RWPE2 (cell line): ENCODE measurements around the gene HESX1.

Experiments
- ATAC-seq: fragments of 200-7000 bp; cut with Tn5 transposase; 3 replicates; pipeline ENCODE4 v1.9.1; 2021; ENCODE audit warnings: low read depth
- DNase-seq: peaks from one replicate; pipeline ENCODE4 v3.0.0-alpha.2; 2020; ENCODE audit warnings: low spot score
- H3K27ac ChIP-seq: fragments of 450-650 bp; 2 replicates; pipeline ENCODE4 v1.5.1; 2017; ENCODE audit warnings: mild to moderate bottlenecking; ENCODE audit not compliant: poor library complexity, severe bottlenecking
- H3K27me3 ChIP-seq: fragments of 250-450 bp; sonication (Bioruptor Pico); 2 replicates; pipeline ENCODE4 v1.5.1; 2021; ENCODE audit warnings: mild to moderate bottlenecking, moderate library complexity; ENCODE audit not compliant: insufficient read depth, poor library complexity, severe bottlenecking
- H3K36me3 ChIP-seq: fragments of 250-450 bp; sonication (Bioruptor Pico); 2 replicates; pipeline ENCODE4 v1.5.1; 2020; ENCODE audit warnings: low read depth, mild to moderate bottlenecking, moderate library complexity
- H3K4me1 ChIP-seq: fragments of 250-450 bp; sonication (Bioruptor Pico); 2 replicates; pipeline ENCODE4 v1.5.1; 2021; ENCODE audit warnings: mild to moderate bottlenecking, moderate library complexity; ENCODE audit not compliant: insufficient read depth, poor library complexity, severe bottlenecking
- H3K4me3 ChIP-seq: fragments of 250-450 bp; sonication (Bioruptor Pico); 2 replicates; pipeline ENCODE4 v1.5.1; 2021; ENCODE audit warnings: mild to moderate bottlenecking, moderate library complexity; ENCODE audit not compliant: severe bottlenecking
- H3K9me3 ChIP-seq: fragments of 250-450 bp; sonication (Bioruptor Pico); 2 replicates; pipeline ENCODE4 v1.5.1; 2021; ENCODE audit warnings: mild to moderate bottlenecking, moderate library complexity; ENCODE audit not compliant: severe bottlenecking
- TF ChIP-seq, protein P1 (sequence below): fragments of 450-650 bp; IDR thresholded peaks from one replicate; pipeline ENCODE4 v1.5.1; 2017; ENCODE audit warnings: mild to moderate bottlenecking, moderate library complexity; ENCODE audit not compliant: poor library complexity, severe bottlenecking

The HESX1 gene

DNA sequence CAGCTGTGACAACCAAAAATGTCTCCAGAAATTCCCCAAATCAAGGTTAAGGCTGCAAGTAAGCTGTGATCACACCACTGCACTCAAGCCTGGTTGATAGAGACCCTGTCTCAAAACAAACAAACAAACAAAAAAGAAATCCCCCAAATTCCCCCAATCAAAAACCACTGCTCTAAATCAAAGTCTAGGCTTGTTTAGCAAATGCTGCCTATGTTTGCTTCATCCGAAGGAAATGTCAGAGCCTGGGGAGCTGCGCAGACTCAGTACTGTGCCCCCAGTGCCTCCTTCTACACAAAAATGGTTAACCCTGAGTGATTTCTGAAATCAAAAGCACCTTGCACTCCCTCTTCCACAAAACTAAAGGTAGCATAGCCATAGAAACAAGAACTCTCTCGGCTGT lies 48.0 kb downstream of the HESX1 start:
- Histone ChIP-seq H3K36me3 (no peaks in the 10 kb centered on the region), H3K27me3 (no peaks in the 10 kb centered on the region), H3K9me3 (no peaks in the 10 kb centered on the region), H3K4me1 (no peaks in the 10 kb centered on the region), H3K4me3 (no peak overlapping the region), H3K27ac (no peak overlapping the region)
- DNase-seq (no peak), ATAC-seq (no peak)
- TF ChIP-seq, protein P1, sequence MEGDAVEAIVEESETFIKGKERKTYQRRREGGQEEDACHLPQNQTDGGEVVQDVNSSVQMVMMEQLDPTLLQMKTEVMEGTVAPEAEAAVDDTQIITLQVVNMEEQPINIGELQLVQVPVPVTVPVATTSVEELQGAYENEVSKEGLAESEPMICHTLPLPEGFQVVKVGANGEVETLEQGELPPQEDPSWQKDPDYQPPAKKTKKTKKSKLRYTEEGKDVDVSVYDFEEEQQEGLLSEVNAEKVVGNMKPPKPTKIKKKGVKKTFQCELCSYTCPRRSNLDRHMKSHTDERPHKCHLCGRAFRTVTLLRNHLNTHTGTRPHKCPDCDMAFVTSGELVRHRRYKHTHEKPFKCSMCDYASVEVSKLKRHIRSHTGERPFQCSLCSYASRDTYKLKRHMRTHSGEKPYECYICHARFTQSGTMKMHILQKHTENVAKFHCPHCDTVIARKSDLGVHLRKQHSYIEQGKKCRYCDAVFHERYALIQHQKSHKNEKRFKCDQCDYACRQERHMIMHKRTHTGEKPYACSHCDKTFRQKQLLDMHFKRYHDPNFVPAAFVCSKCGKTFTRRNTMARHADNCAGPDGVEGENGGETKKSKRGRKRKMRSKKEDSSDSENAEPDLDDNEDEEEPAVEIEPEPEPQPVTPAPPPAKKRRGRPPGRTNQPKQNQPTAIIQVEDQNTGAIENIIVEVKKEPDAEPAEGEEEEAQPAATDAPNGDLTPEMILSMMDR = no peak

GRCh38 chr3:57151021-57151449 lies 48.7 kb downstream of the HESX1 start:
- Histone ChIP-seq H3K36me3 (no peaks in the 10 kb centered on the region), H3K4me3 (no peak overlapping the region), H3K27ac (no peak overlapping the region), H3K4me1 (no peaks in the 10 kb centered on the region), H3K27me3 (no peaks in the 10 kb centered on the region), H3K9me3 (no peaks in the 10 kb centered on the region)
- ATAC-seq (no peak), DNase-seq (no peak)
- TF ChIP-seq, protein P1 = no peak

- no peak for DNase-seq
Measured at GRCh38 chr3:57150113-57150581, 49.6 kb downstream of the HESX1 start.

More at GRCh38 chr3:57150113-57150581, 49.6 kb downstream of the HESX1 start:
- no peaks in the 10 kb centered on the region for H3K4me1 ChIP-seq
- TF ChIP-seq, protein P1 = no peak
- no peak overlapping the region for H3K27ac ChIP-seq
- no peaks in the 10 kb centered on the region for H3K27me3 ChIP-seq
- no peak overlapping the region for H3K4me3 ChIP-seq
- no peaks in the 10 kb centered on the region for H3K36me3 ChIP-seq
- H3K9me3 ChIP-seq = no peaks in the 10 kb centered on the region
- ATAC-seq = no peak
